HFF-Myc (cell line): ENCODE data around the gene MARCO.

Source experiments
- DNase-seq: peaks from one replicate; pipeline ENCODE4 v3.0.0-alpha.2; 2011; ENCODE audit warnings: low read depth; ENCODE audit errors: extremely low read depth
- H3K4me3 ChIP-seq: replicated peaks from 2 replicates; pipeline ENCODE4 v1.5.1; 2011; ENCODE audit warnings: low read depth, mild to moderate bottlenecking, control low read depth, low read length
- TF ChIP-seq, protein P1 (sequence below): IDR thresholded peaks from 2 replicates; pipeline ENCODE4 v1.5.1; 2012; ENCODE audit warnings: mild to moderate bottlenecking, low read depth, low read length, control low read depth; ENCODE audit errors: missing control alignments

MARCO gene

GRCh38 chr2:118980022-118980421 is 38.0 kb downstream of the MARCO start:
- TF ChIP-seq, protein P1, sequence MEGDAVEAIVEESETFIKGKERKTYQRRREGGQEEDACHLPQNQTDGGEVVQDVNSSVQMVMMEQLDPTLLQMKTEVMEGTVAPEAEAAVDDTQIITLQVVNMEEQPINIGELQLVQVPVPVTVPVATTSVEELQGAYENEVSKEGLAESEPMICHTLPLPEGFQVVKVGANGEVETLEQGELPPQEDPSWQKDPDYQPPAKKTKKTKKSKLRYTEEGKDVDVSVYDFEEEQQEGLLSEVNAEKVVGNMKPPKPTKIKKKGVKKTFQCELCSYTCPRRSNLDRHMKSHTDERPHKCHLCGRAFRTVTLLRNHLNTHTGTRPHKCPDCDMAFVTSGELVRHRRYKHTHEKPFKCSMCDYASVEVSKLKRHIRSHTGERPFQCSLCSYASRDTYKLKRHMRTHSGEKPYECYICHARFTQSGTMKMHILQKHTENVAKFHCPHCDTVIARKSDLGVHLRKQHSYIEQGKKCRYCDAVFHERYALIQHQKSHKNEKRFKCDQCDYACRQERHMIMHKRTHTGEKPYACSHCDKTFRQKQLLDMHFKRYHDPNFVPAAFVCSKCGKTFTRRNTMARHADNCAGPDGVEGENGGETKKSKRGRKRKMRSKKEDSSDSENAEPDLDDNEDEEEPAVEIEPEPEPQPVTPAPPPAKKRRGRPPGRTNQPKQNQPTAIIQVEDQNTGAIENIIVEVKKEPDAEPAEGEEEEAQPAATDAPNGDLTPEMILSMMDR = no peak
- DNase-seq = no peak
- H3K4me3 ChIP-seq = no peak overlapping the region

DNA sequence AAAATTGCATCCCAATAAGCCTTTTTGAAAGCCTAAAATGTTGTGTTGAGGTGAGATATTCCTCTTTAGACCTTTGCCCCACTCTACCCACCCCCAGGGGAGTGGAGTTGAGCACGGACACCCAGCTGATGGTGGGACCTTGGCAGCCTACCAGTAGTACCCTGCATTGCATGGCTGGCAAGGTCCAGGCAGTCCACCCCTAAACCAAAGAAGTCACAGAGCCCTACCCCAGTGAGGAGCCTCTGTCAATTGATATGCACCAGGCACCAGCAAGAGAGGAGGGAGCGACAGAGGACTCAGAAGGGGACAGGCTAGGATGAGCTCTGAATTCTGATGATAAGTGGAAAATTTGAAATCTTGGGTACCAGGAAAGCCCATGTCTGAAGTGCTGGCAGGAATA is 38.6 kb downstream of the MARCO start:
- DNase-seq = no peak
- no peak overlapping the region for H3K4me3 ChIP-seq
- TF ChIP-seq, protein P1 = no peak

GRCh38 chr2:118981632-118982031 is 39.6 kb downstream of the MARCO start:
- TF ChIP-seq, protein P1 = no peak
- no peak for DNase-seq
- no peak overlapping the region for H3K4me3 ChIP-seq

DNA sequence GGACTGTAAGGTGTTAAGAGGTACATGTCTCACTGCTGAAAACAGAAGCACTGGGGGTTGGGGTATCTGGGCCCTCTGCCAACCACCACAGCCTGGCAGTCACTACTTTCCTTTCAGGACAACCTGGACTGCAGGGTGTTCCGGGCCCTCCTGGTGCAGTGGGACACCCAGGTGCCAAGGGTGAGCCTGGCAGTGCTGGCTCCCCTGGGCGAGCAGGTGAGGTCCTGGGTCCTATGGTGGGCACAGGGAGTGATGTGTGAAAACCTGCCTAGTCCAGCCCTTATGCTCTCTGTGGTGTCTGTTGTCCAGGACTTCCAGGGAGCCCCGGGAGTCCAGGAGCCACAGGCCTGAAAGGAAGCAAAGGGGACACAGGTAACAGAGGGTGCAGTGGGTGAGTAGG is 40.0 kb downstream of the MARCO start:
- TF ChIP-seq, protein P1 = no peak
- DNase-seq = no peak
- H3K4me3 ChIP-seq = no peak overlapping the region

DNA sequence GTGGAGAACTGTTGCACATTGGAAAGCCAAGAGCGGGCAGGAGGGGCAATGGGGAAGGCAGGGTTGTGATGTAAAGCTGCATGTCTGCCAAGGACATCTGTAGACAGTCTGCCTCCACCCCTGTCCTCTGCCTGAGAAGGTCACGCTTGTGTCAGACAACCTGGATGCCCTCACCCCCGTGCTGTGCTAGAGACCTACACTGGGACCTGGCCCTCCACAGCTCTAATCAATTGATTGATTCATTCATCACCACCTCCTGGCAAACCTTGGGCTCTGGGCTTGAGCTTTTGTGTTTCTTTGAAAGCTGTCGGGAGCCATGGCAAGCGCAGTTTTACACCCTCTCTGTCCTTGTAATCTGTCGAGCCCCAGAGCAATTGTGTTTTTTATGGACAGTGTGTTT is 41.1 kb downstream of the MARCO start:
- H3K4me3 ChIP-seq = no peak overlapping the region

GRCh38 chr2:118983915-118984314 is 41.9 kb downstream of the MARCO start:
- DNase-seq = no peak
- no peak overlapping the region for H3K4me3 ChIP-seq
- TF ChIP-seq, protein P1 = no peak

More for the DNA sequence above, 41.1 kb downstream of the MARCO start:
- no peak for DNase-seq
- TF ChIP-seq, protein P1 = no peak

DNA sequence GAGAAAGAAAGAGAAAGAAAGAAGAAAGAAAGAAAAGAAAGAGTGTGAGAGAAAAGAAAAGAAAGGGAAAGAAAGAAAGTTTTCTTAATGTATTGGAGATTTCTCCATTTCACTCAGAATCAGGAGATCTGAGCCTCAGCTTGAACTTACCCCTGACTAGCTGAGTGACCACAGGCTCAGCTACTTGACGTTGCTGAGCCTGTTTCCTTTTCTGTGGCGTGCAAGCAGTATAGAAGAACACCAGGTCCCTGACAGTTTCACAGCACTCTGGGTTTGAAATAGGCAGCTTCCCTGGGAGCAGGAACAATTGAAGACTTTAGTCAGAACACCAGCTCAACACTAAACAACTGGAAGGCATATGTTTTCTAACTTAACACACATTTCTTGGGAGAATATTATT is 44.7 kb downstream of the MARCO start:
- DNase-seq = no peak
- no peak overlapping the region for H3K4me3 ChIP-seq
- TF ChIP-seq, protein P1 = no peak
